K562 (cell line): ENCODE data around the gene EPHB4. TPM values are rescaled to one million over a fixed set of nuclear protein-coding genes. Genes with fewer than 3 reads are reported as not detected.

Source experiments
- BHLHE40 ChIP-seq: IDR thresholded peaks from 2 replicates; pipeline ENCODE4 v1.6.1; 2011; ENCODE audit warnings: low read length, improper control_type of control experiment
- CBX2 ChIP-seq: fragments of 200-600 bp; sonication (generic); IDR thresholded peaks from one replicate; pipeline ENCODE4 v1.6.1; 2012; ENCODE audit warnings: mild to moderate bottlenecking, low read length, inconsistent platforms; ENCODE audit not compliant: insufficient read depth, poor library complexity, severe bottlenecking
- CTCFL ChIP-seq: IDR thresholded peaks from 2 replicates; pipeline ENCODE4 v1.6.1; 2011; ENCODE audit warnings: borderline replicate concordance, low read depth, mild to moderate bottlenecking, moderate library complexity, low read length; ENCODE audit not compliant: insufficient read depth, poor library complexity, severe bottlenecking
- E2F3 ChIP-seq: fragments of 250-450 bp; sonication (Bioruptor Pico); IDR thresholded peaks from 2 replicates; pipeline ENCODE4 v1.4.0; 2020; ENCODE audit warnings: mild to moderate bottlenecking
- EGR1 ChIP-seq: fragments of 450-650 bp; conservative IDR thresholded peaks from 2 replicates; pipeline ENCODE4 v1.6.1; 2017; ENCODE audit warnings: mild to moderate bottlenecking
- ERF ChIP-seq: fragments of 450-650 bp; formaldehyde crosslinking; IDR thresholded peaks from 2 replicates; pipeline ENCODE4 v1.4.0; 2020; ENCODE audit warnings: mild to moderate bottlenecking, mixed read lengths
- ESRRB ChIP-seq: fragments of 250-450 bp; sonication (Bioruptor Pico); IDR thresholded peaks from 2 replicates; pipeline ENCODE4 v1.5.0; 2020; ENCODE audit warnings: mild to moderate bottlenecking, moderate library complexity, borderline replicate concordance
- ETV5 ChIP-seq: sonication (generic); formaldehyde crosslinking; IDR thresholded peaks from 2 replicates; pipeline ENCODE4 v1.4.0; 2020; ENCODE audit warnings: low read depth, mild to moderate bottlenecking, missing genetic modification reagents
- GMEB1 ChIP-seq: fragments of 250-450 bp; sonication (Bioruptor Pico); IDR thresholded peaks from 2 replicates; pipeline ENCODE4 v1.4.0; 2020; ENCODE audit warnings: mild to moderate bottlenecking
- HOXB6 ChIP-seq: fragments of 250-450 bp; sonication (Bioruptor Pico); IDR thresholded peaks from 2 replicates; pipeline ENCODE4 v1.5.1; 2022; ENCODE audit warnings: mild to moderate bottlenecking, borderline replicate concordance
- NCOA2 ChIP-seq, 2 experiments: fragments of 450-650 bp; IDR thresholded peaks; 2 replicates each; pipeline ENCODE4 v1.6.1; 2018; ENCODE audit warnings: mild to moderate bottlenecking in 2 of 2, moderate library complexity in 1 of 2; ENCODE audit not compliant: partially characterized antibody in 2 of 2
- NFE2 ChIP-seq: IDR thresholded peaks from 2 replicates; pipeline ENCODE4 v1.6.1; 2014; ENCODE audit warnings: antibody characterized with exemption, low read depth
- NFXL1 ChIP-seq: fragments of 450-650 bp; formaldehyde crosslinking; IDR thresholded peaks from 2 replicates; pipeline ENCODE4 v1.4.0; 2021; ENCODE audit warnings: mild to moderate bottlenecking
- SMAD4 ChIP-seq: fragments of 250-450 bp; sonication (Bioruptor Pico); conservative IDR thresholded peaks from 2 replicates; pipeline ENCODE4 v1.8.0; 2021; ENCODE audit warnings: inconsistent platforms, mild to moderate bottlenecking, moderate library complexity
- STAT5A ChIP-seq: IDR thresholded peaks from 2 replicates; pipeline ENCODE4 v1.6.1; 2012; ENCODE audit warnings: low read length, inconsistent platforms, borderline replicate concordance
- TAF15 ChIP-seq: fragments of 200-400 bp; formaldehyde crosslinking; IDR thresholded peaks from 2 replicates; pipeline ENCODE4 v1.6.1; 2017; ENCODE audit warnings: mild to moderate bottlenecking, low read depth, low read length, moderate library complexity
- TAF9B ChIP-seq: fragments of 450-650 bp; IDR thresholded peaks from 2 replicates; pipeline ENCODE4 v1.6.1; 2018; ENCODE audit warnings: mild to moderate bottlenecking; ENCODE audit not compliant: partially characterized antibody
- TBL1XR1 ChIP-seq, 2 experiments: IDR thresholded peaks; 2 replicates each; pipeline ENCODE4 v1.6.1; 2012; ENCODE audit warnings: improper control_type of control experiment in 2 of 2, low read length in 2 of 2, mild to moderate bottlenecking in 1 of 2
- ZBTB11 ChIP-seq, 3 experiments: fragments of 200-800 bp in 1 of 3; fragments of 250-450 bp in 1 of 3; fragments of 450-650 bp in 1 of 3; sonication (Bioruptor Pico) in 1 of 3; sonication (Bioruptor generic) in 1 of 3; formaldehyde crosslinking in 1 of 3; IDR thresholded peaks; 2 replicates each; pipeline versions ENCODE4 v1.6.1 to v1.8.0; 2016 to 2022; ENCODE audit warnings: mild to moderate bottlenecking in 2 of 3, missing genetic modification characterization in 2 of 3, missing compliant biosample characterization in 1 of 3, moderate library complexity in 1 of 3
- ZNF655 ChIP-seq: fragments of 250-450 bp; sonication (Bioruptor Pico); IDR thresholded peaks from 2 replicates; pipeline ENCODE4 v1.5.0; 2021
- polyA plus RNA-seq, 8 experiments: library from polyadenylated mRNA; depleted of rRNA in 4 of 8; stranded (reverse) in 5 of 8; unstranded in 3 of 8; fragments of >200 nt; fragmentation: Nextera tagmentation in 2 of 8; fragmentation: Illumina TruSeq in 1 of 8; extraction: Ambion mirVana in 2 of 8; extraction: Trizol in 1 of 8; gene quantifications; 2 replicates each; pipeline versions ENCODE4 v1.2.1 to v1.2.3, GENCODE V29; 2011 to 2014; ENCODE audit warnings: inconsistent platforms in 1 of 8, missing spikeins in 1 of 8
- total RNA-seq, 7 experiments: library from RNA; depleted of rRNA in 6 of 7; stranded (reverse); fragments of >200 nt in 6 of 7; fragmentation: Illumina TruSeq in 2 of 7; extraction: Trizol in 2 of 7; gene quantifications; 2 replicates each; pipeline versions ENCODE4 v1.2.1 to v1.2.3, GENCODE V29; 2011 to 2021; ENCODE audit warnings: low replicate concordance in 1 of 7

EPHB4 gene
- total and polyA plus RNA-seq, 9 of the 15 experiments (the other 6 are each of a cell fraction or from before 2014, with no cell fraction given), result 1.2 to 82.1 (median 37.9) TPM

- TF ChIP-seq EGR1 (no peak), E2F3 (CRISPR knock-in tag) (no peak), TAF15 (no peak), HOXB6 (CRISPR knock-in tag) (no peak), NFXL1 (CRISPR knock-in tag) (no peak), STAT5A (no peak), CBX2 (no peak), ZBTB11 (CRISPR knock-in tag; IDR thresholded peaks at IDR 0.05) (no peak), ESRRB (CRISPR knock-in tag) (no peak), SMAD4 (CRISPR knock-in tag) (no peak), TAF9B (peak; percentile 34), ETV5 (CRISPR knock-in tag) (no peak), CTCFL (no peak), ERF (no peak), TBL1XR1 (IDR thresholded peaks at IDR 0.05; ENCODE audit: low read length in 2 of 2) (no peak), NFE2 (no peak), NCOA2 (IDR thresholded peaks at IDR 0.05; ENCODE audit: partially characterized antibody in 2 of 2) (no peak), GMEB1 (no peak), ZNF655 (CRISPR knock-in tag) (no peak), BHLHE40 (no peak)
Measured at GRCh38 chr7:100840470-100841100, 13.3 kb upstream of the EPHB4 start (continued).
